GM10248 (cell line): ENCODE measurements around the gene SELENOT.
"Not testable (repeated sequence)": the region's sequence is repeated elsewhere in the genome, so short reads cannot be mapped to it uniquely, and the experiment has no call there.

Experiments
- CTCF ChIA-PET: fragments of 300-600 bp; sonication (Branson Sonifier 250); formaldehyde crosslinking; extraction: SDS; loops from one replicate; lab custom pipeline; 2021; ENCODE audit warnings: antibody characterized with exemption; lab: Yijun Ruan, JAX
- POLR2A ChIA-PET: fragments of 350-650 bp; sonication (Branson Sonifier 250); formaldehyde crosslinking; extraction: SDS; loops from one replicate; lab custom pipeline; 2020; ENCODE audit warnings: antibody characterized with exemption; lab: Yijun Ruan, JAX
- DNase-seq: peaks from one replicate; pipeline ENCODE4 v3.0.0; 2012; ENCODE audit errors: extremely low spot score
- TF ChIP-seq, protein P1 (sequence below): IDR thresholded peaks from 2 replicates; pipeline ENCODE4 v1.5.1; 2012; ENCODE audit warnings: mild to moderate bottlenecking, low read depth; ENCODE audit errors: extremely low read depth, missing control alignments, control extremely low read depth

The SELENOT gene

DNA sequence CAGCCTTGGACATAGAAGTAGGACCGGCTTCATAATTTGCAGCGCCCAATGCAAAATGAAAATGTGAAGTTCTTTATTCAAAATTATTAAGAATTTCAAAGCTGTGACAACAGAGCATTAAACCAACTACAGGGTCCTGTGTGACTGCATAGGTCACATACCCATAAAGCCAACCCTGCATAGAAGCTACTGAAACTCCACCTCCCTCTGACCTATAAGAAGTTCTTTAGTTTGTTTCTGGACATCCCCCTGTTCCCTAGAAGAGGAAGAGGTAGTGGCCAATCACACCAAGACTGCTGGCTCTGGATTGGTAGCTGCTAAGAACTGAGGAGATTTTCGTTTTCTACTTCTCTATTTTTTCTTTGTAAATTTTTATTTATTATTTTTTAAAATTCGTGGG is 9.0 kb upstream of the SELENOT start:
- POLR2A ChIA-PET: no interaction called here
- TF ChIP-seq, protein P1, sequence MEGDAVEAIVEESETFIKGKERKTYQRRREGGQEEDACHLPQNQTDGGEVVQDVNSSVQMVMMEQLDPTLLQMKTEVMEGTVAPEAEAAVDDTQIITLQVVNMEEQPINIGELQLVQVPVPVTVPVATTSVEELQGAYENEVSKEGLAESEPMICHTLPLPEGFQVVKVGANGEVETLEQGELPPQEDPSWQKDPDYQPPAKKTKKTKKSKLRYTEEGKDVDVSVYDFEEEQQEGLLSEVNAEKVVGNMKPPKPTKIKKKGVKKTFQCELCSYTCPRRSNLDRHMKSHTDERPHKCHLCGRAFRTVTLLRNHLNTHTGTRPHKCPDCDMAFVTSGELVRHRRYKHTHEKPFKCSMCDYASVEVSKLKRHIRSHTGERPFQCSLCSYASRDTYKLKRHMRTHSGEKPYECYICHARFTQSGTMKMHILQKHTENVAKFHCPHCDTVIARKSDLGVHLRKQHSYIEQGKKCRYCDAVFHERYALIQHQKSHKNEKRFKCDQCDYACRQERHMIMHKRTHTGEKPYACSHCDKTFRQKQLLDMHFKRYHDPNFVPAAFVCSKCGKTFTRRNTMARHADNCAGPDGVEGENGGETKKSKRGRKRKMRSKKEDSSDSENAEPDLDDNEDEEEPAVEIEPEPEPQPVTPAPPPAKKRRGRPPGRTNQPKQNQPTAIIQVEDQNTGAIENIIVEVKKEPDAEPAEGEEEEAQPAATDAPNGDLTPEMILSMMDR: no peak

DNA sequence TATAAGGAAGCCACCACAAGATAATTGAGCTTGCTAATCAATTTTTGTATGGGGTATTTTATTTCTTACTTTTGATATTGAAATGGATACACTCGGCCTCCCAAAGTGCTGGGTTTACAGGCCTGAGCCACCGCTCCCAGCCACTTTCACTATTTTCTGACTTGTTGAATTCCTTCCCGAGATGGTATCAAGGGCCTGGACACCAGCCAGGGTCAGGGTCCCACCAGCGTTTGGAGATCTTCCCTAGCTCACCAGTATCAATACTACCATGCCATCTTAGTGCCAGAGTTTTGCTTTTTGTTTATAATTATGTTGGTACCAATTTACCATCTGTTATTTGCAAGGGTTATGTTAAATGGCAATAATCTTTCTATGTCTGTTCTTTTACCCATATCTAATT is 5.5 kb upstream of the SELENOT start:
- ChIA-PET POLR2A (no interaction called here), CTCF (interaction anchor here (1.1 to 1.8 kb wide), 5 partner anchors 8 to 189 kb away, joined by 3 to 8 read pairs (median 3); partner anchors contain the start of gene TSC22D2)
- TF ChIP-seq, protein P1: no peak
- DNase-seq: no peak

More for the DNA sequence above, 9.0 kb upstream of the SELENOT start:
- no peak for DNase-seq
- CTCF ChIA-PET: interaction anchor here (1.2 to 2.0 kb wide), 2 partner anchors 9 kb away, joined by 3 to 6 read pairs; partner anchors contain the start of gene SELENOT

DNA sequence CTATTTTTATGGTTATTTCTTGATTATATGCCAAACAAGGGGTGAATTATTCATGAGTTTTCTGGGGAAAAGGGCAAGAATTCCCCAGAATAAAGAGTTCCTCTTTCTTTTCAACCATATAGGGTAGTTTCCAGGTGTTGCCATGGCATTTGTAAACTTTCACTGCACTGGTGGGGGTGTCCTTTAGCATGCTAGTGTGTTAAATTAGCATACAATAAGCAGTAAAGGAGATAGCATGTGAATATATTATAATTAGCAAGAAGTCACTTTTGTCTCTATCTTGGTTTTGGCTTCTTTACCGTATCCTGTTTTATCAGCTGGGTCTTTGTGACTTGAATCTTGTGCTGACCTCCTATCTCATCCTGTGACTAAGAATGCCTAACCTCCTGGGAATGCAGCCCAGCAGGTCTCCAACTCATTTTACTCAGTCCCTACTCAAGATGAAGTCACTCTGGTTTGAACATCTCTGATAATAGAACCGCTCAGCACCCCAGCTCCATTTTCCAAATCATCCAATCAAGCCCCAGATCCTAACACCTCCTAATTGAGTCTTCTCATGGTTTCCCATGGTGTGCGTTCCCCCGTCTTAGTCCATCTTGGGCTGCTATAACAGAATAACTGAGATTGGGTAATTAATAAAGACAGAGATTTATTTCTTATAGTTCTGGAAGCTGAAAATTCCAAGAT is 3.4 kb upstream of the SELENOT start:
- TF ChIP-seq, protein P1: no peak
- peak; percentile 30 for DNase-seq
- CTCF ChIA-PET: interaction anchor here (0.8 to 2.1 kb wide), 3 partner anchors 9 to 190 kb away, joined by 3 to 6 read pairs (median 4); no protein-coding TSS in a partner anchor
- POLR2A ChIA-PET: no interaction called here

DNA sequence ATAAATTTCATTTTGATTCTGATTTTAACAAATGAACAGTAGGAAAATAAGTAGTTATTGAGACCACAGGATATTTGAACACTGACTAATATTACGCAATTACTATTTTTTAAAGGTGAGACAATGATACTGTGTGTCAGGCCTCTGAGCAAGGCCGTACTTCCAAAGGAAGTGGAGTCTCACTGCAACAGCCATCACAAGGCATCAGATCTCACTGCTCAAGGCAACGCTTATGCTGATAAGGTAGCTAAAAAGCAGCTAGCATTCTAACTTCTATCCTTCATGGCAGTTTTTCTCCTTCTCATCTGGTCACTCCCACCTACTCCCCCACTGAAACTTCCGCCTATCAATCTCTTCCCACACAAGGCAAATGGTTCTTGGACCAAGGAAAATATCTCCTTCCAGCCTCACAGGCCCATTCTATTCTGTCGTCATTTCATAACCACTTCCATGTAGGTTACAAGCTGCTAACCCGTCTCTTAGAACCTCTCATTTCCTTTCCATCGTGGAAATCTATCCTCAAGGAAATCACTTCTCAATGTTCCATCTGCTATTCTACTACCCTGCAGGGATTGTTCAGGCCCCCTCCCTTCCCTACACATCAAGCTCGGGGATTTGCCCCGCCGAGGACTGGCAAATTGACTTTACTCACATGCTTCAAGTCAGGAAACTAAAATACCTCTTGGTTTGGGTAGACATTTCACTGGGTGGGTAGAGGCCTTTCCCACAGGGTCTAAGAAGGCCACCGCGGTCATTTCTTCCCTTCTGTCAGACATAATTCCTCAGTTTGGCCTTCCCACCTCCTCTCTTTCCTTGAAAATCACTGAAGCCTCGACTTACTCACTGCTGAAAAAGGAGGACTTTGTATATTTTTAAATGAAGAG is 2.2 kb upstream of the SELENOT start:
- DNase-seq, POLR2A ChIA-PET, CTCF ChIA-PET: not testable (repeated sequence)

DNA sequence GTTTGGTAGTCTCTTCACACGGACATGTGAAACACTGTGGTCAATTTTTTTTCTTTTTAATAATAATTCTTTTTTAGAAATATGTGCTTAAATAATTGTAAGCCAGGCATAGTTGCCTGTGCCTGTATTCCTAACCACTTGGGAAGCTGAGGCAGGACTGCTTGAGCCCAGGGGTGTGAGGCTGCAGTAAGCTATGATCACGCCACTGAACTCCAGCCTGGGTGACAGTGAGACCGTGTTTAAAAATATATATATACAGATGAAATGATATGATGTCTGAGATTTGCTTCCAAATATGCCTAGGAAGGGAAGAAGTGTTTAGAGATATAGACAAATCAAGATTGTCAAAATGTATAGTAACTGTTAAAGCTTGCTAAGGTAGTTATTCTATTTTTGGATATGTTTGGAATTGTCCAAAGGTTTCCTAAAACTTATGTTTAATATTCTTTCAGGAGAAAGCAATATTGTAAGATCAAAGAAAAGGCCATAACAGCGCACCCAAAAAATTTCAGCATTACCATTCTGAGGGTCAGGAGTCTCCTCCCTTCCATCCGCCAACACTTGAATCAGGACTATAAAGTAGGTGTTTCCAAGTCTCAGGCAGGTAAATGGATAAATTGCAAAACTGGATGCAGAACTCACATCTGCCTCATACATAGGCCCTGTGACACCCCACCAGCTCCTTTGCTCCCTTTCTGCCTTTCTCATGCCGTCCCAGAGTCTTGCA is 532 bp upstream of the SELENOT start:
- no peak for DNase-seq
- ChIA-PET CTCF (interaction anchor here (0.9 to 2.3 kb wide), 4 partner anchors 8 to 37 kb away, joined by 3 to 6 read pairs (median 3); no protein-coding TSS in a partner anchor), POLR2A (interaction anchor here (0.5 to 1.3 kb wide), 7 partner anchors 14 to 162 kb away, joined by 3 to 7 read pairs (median 4); partner anchors contain the start of genes ERICH6 and SIAH2)
- TF ChIP-seq, protein P1: no peak

DNA sequence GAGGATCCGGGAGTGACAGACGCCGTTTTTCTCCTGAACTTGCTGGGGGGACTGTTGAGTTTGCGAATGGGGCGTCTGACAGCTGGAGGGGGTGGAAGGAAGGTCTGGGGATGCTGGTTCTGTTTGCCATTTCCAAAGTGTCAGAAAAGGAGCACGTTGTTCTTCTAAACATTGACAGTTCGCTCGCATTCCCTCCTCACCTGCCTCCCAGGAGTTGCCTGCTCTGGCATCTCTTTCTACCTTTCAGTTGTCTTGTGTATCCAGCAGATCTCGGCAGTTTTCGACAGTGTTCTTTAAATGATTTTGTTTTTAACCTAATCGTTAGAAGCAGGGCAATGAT is 829 bp downstream of the SELENOT start:
- ChIA-PET CTCF (interaction anchor here (2.3 kb wide), 1 partner anchor 10 kb away, joined by 6 read pairs; no protein-coding TSS in a partner anchor), POLR2A (no interaction called here)
- DNase-seq: no peak
- TF ChIP-seq, protein P1: no peak
